Subcutaneous adipose tissue (tissue), 4 donors: Measurements from ENCODE around the gene MUSK. TPM values are rescaled to one million over a fixed set of nuclear protein-coding genes. Genes with fewer than 3 reads are reported as not detected.

Experiments used
- CTCF ChIP-seq: fragments of 450-650 bp; IDR thresholded peaks from one replicate; pipeline ENCODE4 v1.5.1; 2016; ENCODE audit warnings: low read depth, mild to moderate bottlenecking, control low read depth, antibody characterized with exemption, moderate library complexity
- total RNA-seq, 4 donors: library from RNA; depleted of rRNA; stranded (reverse); fragments of >200 nt; gene quantifications; one replicate each; pipeline ENCODE4 v1.1.0, GENCODE V29; 2016

The MUSK gene
- total RNA-seq, 4 donors from 2014 or later, result 0.22 TPM; not detected in 3

GRCh38 chr9:110762783-110763182, 94.2 kb downstream of the MUSK start:
- TF ChIP-seq CTCF, result no peak

DNA sequence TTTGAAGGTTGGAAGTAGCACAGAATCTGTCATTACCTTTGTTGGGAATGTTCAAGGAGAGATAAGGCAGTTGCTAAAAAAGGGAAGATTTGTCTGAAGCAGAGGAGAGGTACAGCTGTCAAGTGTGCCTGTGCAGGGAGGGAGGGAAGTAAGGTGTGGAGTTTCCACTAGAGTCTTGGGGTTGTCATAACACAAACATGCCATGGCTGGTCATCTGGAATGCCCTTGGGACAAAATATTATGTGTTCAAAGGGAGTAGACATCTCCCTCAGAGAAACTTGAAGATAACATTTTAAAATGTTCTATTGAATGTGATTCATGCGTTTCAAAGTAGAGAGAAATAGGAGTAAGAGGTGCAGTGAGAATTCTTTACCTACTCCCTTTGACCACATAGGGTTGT, 95.0 kb downstream of the MUSK start:
- no peak for TF ChIP-seq CTCF

DNA sequence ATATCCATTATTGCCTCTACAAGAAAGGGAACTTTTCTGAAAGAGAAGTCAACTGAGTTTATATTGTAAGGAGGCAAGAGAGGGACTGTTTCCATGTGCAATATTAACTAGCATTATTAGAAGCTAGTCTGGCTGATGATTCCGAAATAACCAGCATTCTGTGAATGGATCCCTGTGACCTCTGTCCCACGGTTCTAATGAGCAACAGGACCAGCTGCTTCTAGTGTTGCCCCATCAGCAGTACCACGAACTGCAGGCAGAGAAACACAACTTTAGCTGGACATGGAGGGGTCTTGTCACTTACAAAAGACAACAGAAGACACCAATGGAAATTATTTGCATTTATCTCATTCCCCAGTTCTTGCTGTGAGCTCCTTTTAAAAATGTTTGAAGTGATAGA, 95.4 kb downstream of the MUSK start:
- TF ChIP-seq CTCF, result no peak

- TF ChIP-seq CTCF, result no peak
Observed at GRCh38 chr9:110765926-110766325, 97.3 kb downstream of the MUSK start.

GRCh38 chr9:110767559-110768063, 99.0 kb downstream of the MUSK start:
- no peak for TF ChIP-seq CTCF

- no peak for TF ChIP-seq CTCF
Observed at GRCh38 chr9:110768886-110769285, 100.3 kb downstream of the MUSK start.

GRCh38 chr9:110769667-110770066, 101.1 kb downstream of the MUSK start:
- TF ChIP-seq CTCF, result no peak
